GM20000 (cell line): Measurements from ENCODE around the gene ANKRD44.

Experiments used
- DNase-seq: peaks from one replicate; pipeline ENCODE4 v3.0.0; 2012; ENCODE audit warnings: low spot score
- CTCF ChIP-seq: IDR thresholded peaks from 2 replicates; pipeline ENCODE4 v1.5.1; 2012; ENCODE audit warnings: mild to moderate bottlenecking, control low read depth; ENCODE audit errors: extremely low read depth, missing control alignments

ANKRD44 gene

GRCh38 chr2:197307933-197308521, 2.6 kb downstream of the ANKRD44 start:
- DNase-seq: peak; percentile 69
- TF ChIP-seq CTCF: no peak

GRCh38 chr2:197307236-197307932, 3.2 kb downstream of the ANKRD44 start:
- no peak for TF ChIP-seq CTCF
- no peak for DNase-seq

- no peak for TF ChIP-seq CTCF
- no peak for DNase-seq
Observed at GRCh38 chr2:197306696-197307040, 3.9 kb downstream of the ANKRD44 start.

- no peak for DNase-seq
- TF ChIP-seq CTCF: no peak
Observed at GRCh38 chr2:197306024-197306695, 4.4 kb downstream of the ANKRD44 start.

GRCh38 chr2:197304556-197305011, 6.0 kb downstream of the ANKRD44 start:
- TF ChIP-seq CTCF: no peak
- no peak for DNase-seq

- no peak for TF ChIP-seq CTCF
- no peak for DNase-seq
Observed at GRCh38 chr2:197300139-197300538, 10.4 kb downstream of the ANKRD44 start.

GRCh38 chr2:197298609-197299008, 12.0 kb downstream of the ANKRD44 start:
- no peak for TF ChIP-seq CTCF
- DNase-seq: no peak
